Ishikawa (cell line): ENCODE data around the gene TM4SF4.

ENCODE experiments used
- CEBPB ChIP-seq: IDR thresholded peaks from 2 replicates; pipeline ENCODE4 v1.6.1; 2012
- CREB1 ChIP-seq: IDR thresholded peaks from 2 replicates; pipeline ENCODE4 v1.6.1; 2012; ENCODE audit warnings: low read depth
- EGR1 ChIP-seq: IDR thresholded peaks from 2 replicates; pipeline ENCODE4 v1.6.1; 2012
- EP300 ChIP-seq: IDR thresholded peaks from 2 replicates; pipeline ENCODE4 v1.6.1; 2012; ENCODE audit warnings: borderline replicate concordance
- FOXM1 ChIP-seq: IDR thresholded peaks from 2 replicates; pipeline ENCODE4 v1.6.1; 2012; ENCODE audit warnings: low read depth, borderline replicate concordance
- NFIC ChIP-seq: IDR thresholded peaks from 2 replicates; pipeline ENCODE4 v1.6.1; 2012
- RAD21 ChIP-seq: IDR thresholded peaks from 2 replicates; pipeline ENCODE4 v1.6.1; 2012; ENCODE audit warnings: low read depth
- TAF1 ChIP-seq: IDR thresholded peaks from 2 replicates; pipeline ENCODE4 v1.6.1; 2012; ENCODE audit warnings: low read depth, mild to moderate bottlenecking
- TCF12 ChIP-seq: IDR thresholded peaks from 2 replicates; pipeline ENCODE4 v1.6.1; 2012; ENCODE audit warnings: low read depth
- TEAD4 ChIP-seq: IDR thresholded peaks from 2 replicates; pipeline ENCODE4 v1.6.1; 2012
- YY1 ChIP-seq: IDR thresholded peaks from 2 replicates; pipeline ENCODE4 v1.6.1; 2012; ENCODE audit warnings: low read depth
- ZBTB7A ChIP-seq: IDR thresholded peaks from 2 replicates; pipeline ENCODE4 v1.6.1; 2012; ENCODE audit warnings: low read depth
- TF ChIP-seq, protein P1 (sequence below): IDR thresholded peaks from 2 replicates; pipeline ENCODE4 v1.6.1; 2012
- TF ChIP-seq, protein P2 (sequence below): IDR thresholded peaks from 2 replicates; pipeline ENCODE4 v1.6.1; 2012; ENCODE audit warnings: low read depth, mild to moderate bottlenecking

The TM4SF4 gene

DNA sequence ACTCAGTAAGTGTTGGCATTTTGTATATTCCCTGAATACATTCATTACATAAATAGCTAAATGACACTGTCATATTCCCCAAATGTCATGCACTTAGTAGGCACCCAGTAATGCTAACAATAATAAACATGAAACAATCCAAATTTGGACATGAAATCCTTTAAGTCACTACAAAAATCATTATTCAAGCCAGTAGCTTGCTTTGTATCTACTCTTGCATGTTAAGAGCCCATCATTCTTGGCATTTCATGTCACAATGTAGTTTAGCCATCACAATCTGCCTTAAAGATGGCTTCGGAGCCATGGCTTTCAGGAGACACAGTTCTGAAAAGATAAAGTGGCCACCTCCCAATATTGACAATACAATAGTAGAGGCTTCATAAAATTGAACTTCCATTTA, 32.9 kb upstream of the TM4SF4 start:
- TF ChIP-seq TAF1 (no peak), TCF12 (no peak)
- TF ChIP-seq, protein P1, sequence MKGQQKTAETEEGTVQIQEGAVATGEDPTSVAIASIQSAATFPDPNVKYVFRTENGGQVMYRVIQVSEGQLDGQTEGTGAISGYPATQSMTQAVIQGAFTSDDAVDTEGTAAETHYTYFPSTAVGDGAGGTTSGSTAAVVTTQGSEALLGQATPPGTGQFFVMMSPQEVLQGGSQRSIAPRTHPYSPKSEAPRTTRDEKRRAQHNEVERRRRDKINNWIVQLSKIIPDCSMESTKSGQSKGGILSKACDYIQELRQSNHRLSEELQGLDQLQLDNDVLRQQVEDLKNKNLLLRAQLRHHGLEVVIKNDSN, result no peak

DNA sequence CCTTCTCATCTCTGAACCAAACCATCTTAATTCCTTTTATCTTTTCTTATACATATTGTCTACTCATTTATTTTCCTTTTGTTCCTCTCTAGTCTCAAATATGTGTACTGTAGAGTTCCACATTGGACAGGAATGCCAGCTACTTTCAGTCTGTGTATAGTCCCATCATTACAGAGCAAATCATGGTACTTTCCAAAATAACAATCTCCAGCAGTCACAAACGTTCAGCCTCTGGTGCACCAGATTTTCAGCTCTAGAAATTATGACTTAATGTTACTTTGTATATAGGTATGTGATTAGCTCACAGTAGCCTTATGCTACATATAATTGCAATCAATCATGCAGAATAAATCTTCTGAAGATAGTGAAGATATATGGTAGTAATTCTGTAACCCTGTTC, 32.5 kb upstream of the TM4SF4 start:
- TF ChIP-seq, protein P1, result no peak
- TF ChIP-seq NFIC (no peak), EGR1 (no peak), ZBTB7A (no peak), YY1 (no peak), TEAD4 (no peak), CEBPB (no peak)

DNA sequence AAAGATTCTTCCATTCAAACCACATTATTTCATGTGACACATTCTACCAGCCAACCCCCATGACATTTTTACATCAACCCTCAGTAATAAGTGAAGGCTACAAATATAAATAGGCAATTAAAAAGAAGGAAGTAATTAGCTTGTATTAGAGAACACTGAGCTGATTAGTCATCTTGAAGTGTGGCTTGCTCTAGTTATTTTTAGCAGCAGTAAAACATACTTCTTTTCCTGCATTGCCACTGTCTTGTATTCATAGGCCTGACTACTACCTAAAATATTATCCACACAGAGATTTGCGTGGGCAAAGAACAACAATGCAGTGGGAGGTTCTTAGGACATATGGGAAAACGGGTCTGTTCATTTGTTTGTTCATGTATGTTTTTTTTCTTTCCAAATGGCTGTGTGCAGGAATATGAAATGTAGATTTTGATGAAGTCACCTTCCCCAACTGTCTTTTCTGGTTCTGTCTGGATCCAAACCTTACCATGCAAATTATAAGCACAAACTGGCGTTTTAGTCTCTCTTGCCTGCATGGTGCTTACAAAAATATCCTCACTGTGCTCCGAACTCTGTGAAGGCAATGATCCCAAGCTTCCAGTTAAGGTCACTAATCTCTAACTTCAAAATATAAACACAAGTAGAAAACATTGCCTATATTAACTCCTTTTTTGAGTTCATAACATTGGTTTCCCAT, 31.5 kb upstream of the TM4SF4 start:
- TF ChIP-seq ZBTB7A, result no peak
- TF ChIP-seq YY1, result no peak

DNA sequence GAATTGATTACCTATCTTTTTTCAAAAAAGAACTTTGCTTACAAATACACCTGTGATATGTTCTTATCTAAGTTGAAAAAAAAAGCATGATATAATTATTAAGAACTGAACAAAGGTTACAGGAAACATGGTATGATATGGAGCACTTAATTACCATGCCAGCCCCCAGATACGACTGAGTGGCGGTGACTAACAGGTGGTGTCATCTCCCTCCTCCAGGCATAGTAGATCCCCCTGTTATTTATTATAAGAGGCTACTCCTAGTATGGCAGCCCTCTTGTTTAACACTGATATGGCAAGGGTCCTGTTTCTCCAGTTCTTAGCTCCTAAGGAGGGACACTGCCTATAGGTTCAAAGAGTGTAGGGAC, 31.0 kb upstream of the TM4SF4 start:
- TF ChIP-seq YY1 (no peak), ZBTB7A (no peak), EP300 (no peak), RAD21 (no peak), TEAD4 (no peak), EGR1 (no peak), NFIC (no peak), CREB1 (no peak), CEBPB (no peak), FOXM1 (no peak), TAF1 (no peak), TCF12 (no peak)
- TF ChIP-seq, protein P1, result no peak

DNA sequence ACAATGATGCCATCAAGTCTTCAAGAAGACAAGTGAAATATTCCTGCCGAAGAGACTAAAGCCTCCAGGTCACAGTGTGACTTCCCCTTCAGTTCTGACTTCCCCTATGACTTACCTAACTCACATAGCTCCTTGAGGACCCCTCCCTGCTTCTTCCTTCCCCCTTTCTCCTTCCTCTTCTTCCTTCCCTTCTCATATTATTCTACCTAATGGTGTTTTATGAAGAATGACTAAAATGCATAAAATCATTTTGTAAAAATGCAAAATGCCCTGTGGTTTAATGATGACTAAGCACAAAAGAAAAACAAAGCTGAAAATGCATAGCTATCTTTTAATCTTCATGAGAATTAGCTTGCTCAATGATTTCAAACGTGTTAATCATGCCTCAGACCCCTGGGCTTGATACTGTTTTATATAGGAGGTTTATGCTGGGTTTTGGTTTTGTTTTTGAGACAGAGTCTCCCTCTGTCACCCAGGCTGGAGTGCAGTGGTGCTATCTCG, 26.1 kb upstream of the TM4SF4 start:
- TF ChIP-seq CREB1, result no peak

DNA sequence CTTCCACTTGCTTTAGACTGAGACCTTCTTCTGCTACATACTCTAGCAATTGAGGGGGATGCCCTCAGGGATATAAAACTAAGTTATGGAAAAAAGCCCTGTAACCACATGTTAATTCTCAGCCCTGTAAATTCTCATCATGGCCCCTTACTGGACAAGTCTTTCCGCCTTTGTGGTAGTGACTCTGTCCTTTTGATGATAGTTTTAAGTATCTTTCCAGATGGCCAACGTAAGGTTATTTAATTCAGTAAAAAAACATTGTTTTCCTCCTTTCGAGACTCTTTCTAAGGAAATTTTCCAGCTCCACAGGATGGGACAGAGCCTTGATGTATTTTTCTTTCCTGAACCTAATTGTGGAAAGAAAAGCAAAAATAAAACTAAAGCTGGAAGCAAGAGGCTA, 25.3 kb upstream of the TM4SF4 start:
- TF ChIP-seq TAF1, result no peak
- TF ChIP-seq CREB1, result no peak
- TF ChIP-seq EGR1, result no peak
- TF ChIP-seq TEAD4, result no peak
- no peak for TF ChIP-seq CEBPB
- no peak for TF ChIP-seq ZBTB7A
- no peak for TF ChIP-seq YY1
- no peak for TF ChIP-seq FOXM1

DNA sequence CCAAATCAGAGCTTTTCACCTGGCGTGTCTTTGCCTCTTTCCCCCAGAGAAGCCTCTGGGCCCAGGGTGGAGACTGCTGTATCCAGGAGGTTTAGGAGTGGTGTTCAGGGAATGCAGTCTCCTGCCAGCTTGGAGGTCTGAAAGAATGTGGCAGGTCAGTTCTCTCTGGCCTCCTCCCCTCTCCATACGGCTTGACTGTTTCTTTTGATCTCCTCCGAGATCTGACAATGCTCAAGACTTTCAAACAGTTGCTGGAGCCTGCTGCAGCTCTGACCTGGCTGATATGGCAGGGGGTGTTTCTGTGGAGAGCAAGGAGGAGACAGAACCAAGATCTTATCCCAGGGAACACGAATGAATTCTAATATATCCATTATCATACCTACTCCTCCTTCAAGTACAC, 24.7 kb upstream of the TM4SF4 start:
- TF ChIP-seq, protein P1, result no peak
- TF ChIP-seq TAF1 (no peak), CREB1 (no peak), EGR1 (no peak), RAD21 (no peak), TEAD4 (no peak), TCF12 (no peak)

DNA sequence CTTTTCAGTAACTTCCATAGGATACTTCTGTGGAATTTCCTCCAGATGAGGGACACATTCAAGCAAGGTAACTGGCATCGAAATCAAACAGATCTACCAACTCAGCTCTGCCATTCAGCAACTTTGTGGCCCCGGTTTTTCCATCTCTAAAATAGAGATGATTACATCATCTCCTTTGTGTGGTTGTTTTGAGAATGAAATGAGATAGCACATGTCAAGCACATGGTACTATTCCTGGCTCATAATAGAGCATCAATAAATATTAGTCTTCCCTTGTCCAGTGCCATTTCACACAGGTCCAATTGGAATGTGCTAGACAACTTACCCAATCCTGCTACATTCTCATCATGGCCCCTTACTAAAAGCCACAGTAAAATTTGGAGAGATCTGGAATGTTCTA, 24.2 kb upstream of the TM4SF4 start:
- TF ChIP-seq NFIC (no peak), ZBTB7A (no peak), CEBPB (no peak), RAD21 (no peak), EP300 (no peak), TEAD4 (no peak), TCF12 (no peak), EGR1 (no peak), FOXM1 (no peak), CREB1 (no peak), YY1 (no peak)
- TF ChIP-seq, protein P1, result no peak
- TF ChIP-seq, protein P2, sequence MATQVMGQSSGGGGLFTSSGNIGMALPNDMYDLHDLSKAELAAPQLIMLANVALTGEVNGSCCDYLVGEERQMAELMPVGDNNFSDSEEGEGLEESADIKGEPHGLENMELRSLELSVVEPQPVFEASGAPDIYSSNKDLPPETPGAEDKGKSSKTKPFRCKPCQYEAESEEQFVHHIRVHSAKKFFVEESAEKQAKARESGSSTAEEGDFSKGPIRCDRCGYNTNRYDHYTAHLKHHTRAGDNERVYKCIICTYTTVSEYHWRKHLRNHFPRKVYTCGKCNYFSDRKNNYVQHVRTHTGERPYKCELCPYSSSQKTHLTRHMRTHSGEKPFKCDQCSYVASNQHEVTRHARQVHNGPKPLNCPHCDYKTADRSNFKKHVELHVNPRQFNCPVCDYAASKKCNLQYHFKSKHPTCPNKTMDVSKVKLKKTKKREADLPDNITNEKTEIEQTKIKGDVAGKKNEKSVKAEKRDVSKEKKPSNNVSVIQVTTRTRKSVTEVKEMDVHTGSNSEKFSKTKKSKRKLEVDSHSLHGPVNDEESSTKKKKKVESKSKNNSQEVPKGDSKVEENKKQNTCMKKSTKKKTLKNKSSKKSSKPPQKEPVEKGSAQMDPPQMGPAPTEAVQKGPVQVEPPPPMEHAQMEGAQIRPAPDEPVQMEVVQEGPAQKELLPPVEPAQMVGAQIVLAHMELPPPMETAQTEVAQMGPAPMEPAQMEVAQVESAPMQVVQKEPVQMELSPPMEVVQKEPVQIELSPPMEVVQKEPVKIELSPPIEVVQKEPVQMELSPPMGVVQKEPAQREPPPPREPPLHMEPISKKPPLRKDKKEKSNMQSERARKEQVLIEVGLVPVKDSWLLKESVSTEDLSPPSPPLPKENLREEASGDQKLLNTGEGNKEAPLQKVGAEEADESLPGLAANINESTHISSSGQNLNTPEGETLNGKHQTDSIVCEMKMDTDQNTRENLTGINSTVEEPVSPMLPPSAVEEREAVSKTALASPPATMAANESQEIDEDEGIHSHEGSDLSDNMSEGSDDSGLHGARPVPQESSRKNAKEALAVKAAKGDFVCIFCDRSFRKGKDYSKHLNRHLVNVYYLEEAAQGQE, result no peak
